CD4-positive, alpha-beta T cell treated with Interferon gamma for 1 hour (primary cell): ENCODE data around the gene COX6A1.
"Not testable (repeated sequence)": the region's sequence is repeated elsewhere in the genome, so short reads cannot be mapped to it uniquely, and the experiment has no call there.

Experiments
- DNase-seq: peaks from one replicate; pipeline ENCODE4 v3.0.0-alpha.2; 2020

The COX6A1 gene

GRCh38 chr12:120428597-120429229 is 9.2 kb upstream of the COX6A1 start:
- no peak for DNase-seq

DNA sequence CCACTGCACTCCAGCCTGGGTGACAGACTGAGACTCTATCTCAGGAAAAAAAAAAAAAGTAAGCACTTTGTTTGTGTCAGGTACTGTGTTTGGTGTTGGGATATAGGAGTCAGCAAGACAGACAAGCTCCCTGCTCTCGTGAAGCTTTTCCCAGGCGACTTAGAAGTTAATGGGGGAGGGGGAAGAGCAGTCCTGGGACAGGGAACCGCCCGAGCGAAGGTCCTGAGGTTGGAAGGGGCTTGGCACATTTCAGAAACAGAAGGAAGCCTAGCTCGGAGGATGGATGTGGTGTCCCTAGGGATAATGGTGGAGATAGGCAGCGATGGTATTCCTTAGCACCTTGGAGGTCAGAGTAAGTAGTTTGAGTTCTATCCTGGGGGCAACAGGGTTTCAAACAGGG is 8.5 kb upstream of the COX6A1 start:
- DNase-seq: no peak

DNA sequence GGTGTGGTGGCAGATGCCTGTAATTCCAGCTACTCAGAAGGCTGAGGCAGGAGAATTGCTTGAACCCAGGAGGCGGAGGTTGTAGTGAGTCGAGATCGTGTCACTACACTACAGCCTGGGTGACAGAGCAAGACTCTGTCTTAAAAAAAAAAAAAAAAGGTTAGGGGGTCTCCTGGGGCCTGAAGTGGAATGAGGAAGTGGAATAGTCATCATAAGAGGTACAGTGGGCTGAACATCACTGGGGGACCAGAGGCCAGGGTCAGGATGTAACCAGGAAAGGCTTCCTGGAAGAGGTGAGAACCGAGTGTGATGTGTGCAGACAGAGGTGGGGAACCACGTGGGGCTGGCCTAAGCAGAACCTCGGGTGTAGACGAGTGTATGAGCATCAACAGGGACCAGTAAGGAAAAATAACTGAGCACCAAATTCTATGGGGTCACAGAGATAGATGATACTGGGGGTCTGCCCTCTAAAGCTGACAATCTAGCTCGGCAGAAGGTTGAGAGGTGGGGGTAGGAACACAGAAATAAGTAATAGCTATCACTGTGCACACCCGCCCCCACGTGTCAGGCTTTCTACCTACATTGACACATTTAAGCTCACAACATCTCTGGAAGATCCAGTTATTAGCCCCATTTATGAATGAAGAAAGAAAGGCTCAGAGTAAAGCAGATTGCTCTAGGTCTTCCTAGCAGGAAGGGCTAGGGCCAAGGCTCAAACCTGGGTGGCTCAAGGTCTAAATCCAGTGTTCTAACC is 5.0 kb upstream of the COX6A1 start:
- no peak for DNase-seq

GRCh38 chr12:120438495-120439198 is 734 bp downstream of the COX6A1 start:
- DNase-seq: no peak

- peak; percentile 80 for DNase-seq
These were observed 1.8 kb downstream of the COX6A1 start for GRCh38 chr12:120439646-120440247.

DNA sequence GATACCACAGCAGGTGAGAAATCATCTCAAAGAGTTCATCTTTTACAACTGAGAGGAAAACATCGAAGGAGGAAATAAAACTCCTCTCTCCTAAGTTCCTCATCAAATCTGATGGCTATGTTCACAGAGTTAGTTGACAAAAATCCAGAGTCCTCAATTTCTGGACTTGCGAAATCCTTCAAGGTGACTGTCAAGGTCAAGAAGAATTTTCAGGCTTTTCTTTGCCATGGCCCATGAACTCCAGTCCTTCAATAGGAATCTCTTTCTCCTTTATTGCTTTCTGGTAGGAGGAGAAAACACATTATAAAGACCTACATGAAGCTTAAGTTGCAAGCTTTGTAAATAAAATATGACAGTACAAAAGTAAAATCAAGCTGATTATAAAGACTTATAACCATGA is 6.8 kb downstream of the COX6A1 start:
- DNase-seq: no peak

DNA sequence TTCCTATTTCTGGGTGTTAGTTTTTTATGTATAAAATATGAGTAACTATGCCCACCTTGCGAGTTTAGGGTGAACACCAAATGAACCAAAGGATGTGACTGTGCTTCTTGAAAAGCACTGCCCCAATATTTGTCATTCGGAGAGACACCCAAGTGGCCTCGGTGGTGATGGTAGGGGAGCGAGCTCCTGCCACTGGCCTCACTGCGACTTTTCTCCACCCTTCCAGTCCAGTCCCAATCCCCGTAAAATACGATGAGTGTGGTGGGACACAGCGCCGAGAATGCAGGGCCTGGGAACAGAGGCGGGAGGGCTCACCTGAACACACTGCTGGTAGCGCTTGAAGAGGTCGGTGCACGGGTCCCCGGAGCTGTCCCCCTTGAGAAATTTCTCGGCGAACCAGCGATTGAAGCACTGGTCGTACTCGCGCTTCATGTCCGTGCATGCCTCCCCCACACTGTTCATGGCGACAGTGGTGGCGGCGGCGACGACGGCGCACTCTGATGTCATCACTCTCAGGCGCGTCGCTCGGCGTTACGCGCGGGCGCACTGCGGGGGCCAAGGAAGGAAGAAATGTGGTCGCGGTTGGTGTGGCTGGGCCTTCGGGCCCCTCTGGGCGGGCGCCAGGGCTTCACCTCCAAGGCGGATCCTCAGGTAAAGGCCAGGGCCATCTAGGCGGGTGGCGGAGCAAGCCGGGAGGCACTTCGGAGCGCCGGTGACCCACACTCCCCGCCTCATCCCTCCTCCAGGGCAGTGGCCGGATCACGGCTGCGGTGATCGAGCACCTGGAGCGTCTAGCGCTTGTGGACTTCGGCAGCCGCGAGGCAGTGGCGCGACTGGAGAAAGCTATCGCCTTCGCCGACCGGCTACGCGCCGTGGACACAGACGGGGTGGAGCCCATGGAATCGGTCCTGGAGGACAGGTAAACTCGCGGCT is 8.3 kb downstream of the COX6A1 start, which contains the start of the genes GATC and TRIAP1:
TSS of gene GATC (plus strand) at position 534 of the 933 bp plus-strand sequence. CDS start at position 571, 37 bp downstream.
TSS of gene TRIAP1 (minus strand) at position 474 of the 933 bp plus-strand sequence. CDS start at position 462, 12 bp downstream.
- peak; percentile 84 for DNase-seq

- DNase-seq: not testable (repeated sequence)
These were observed 8.9 kb downstream of the COX6A1 start for GRCh38 chr12:120446844-120447178.

DNA sequence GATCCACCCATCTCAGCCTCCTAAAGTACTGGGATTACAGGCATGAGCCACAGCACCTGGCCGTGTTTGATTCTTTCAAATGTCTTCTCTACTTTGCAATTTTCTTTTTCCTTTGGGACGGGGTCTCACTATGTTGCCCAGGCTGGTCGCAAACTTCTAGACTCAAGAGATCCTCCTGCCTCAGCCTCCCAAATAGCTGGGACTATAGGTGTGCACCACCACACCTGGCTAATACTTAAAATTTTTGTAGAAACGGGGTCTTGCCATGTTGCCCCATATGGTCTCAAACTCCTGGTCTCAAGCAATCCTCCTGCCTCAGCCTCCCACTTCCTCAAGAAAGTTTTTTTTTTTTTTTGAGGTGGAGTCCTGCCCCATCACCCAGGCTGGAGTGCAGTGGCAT is 10.1 kb downstream of the COX6A1 start:
- no peak for DNase-seq

DNA sequence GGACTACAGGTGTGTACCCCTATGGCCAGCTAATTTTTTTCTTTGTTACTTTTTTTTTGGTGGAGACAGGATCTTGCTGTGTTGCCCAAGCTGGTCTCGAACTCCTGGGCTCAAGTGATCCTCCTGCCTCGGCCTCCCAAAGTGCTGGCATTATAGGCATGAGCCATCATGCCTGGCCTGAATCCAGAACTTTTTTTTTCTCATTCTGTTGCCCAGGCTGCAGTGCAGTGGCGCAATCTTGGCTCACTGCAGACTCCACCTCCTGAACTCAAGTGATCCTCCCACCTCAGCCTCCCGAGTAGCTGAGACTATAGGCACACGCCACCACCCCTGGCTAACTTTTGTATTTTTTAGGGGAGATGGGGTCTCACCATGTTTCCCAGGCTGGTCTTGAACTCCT is 14.6 kb downstream of the COX6A1 start:
- DNase-seq: not testable (repeated sequence)

GRCh38 chr12:120453060-120453750 is 15.3 kb downstream of the COX6A1 start:
- DNase-seq: no peak

DNA sequence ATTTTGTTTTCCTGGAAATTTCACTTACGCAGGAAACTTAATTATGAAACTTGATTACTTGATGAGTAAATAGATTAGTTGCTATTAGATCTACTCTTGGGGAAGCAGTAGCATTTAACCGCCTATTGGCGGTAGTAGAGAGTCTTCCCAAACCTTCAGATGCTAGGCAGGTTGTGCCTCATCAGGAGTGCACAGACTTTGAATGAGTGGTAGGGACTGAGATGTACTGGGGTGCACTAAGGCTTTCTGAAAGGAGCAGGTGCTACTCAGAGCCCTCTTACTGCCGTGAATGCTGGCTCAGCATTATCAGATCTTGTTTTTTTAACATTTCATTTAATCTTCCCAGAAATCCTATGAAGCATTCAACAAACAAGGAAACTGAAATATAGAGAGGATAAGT is 16.1 kb downstream of the COX6A1 start:
- DNase-seq: peak; percentile 17

GRCh38 chr12:120455302-120455701 is 17.4 kb downstream of the COX6A1 start:
- no peak for DNase-seq

GRCh38 chr12:120457133-120457532 is 19.2 kb downstream of the COX6A1 start:
- no peak for DNase-seq

GRCh38 chr12:120460157-120460556 is 22.2 kb downstream of the COX6A1 start:
- DNase-seq: no peak

GRCh38 chr12:120462099-120462640 is 24.3 kb downstream of the COX6A1 start:
- DNase-seq: no peak

DNA sequence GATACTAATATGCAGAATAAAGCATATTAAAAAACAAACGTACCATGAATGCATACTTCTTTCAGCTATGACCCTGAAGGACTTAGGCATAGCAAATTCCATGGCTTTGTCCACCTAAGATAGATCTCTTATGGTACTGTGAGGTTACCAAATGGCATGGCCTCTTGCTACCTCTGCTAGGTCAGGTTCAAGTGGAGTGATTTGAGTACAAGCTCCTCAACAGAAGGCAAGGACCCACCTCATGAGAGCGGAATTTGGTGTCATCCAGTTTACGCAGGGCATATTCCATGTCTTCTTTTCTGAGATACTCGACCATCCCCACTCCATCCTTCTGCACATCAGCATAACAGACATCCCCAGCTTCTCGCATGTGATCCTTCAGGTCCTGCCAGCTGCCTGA is 25.8 kb downstream of the COX6A1 start:
- no peak for DNase-seq

DNA sequence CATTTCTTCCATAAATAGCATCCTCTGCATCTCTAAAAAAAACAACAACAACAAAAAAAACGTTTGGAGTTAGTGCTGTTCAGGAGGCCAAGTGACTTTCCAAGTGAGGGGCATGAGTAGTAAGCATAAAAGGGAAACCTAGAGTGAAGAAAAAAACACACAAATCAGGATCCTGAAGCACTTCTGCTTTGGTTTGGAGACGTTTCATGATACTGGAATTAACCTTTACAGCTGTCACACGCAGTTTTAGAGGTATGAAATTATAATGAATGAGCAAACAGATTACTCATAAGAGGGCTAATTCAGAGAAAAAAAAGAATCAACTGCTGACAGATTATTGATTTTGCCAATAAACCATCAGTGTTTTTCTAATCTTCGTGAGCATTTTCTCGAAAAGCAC is 27.8 kb downstream of the COX6A1 start:
- DNase-seq: no peak

DNA sequence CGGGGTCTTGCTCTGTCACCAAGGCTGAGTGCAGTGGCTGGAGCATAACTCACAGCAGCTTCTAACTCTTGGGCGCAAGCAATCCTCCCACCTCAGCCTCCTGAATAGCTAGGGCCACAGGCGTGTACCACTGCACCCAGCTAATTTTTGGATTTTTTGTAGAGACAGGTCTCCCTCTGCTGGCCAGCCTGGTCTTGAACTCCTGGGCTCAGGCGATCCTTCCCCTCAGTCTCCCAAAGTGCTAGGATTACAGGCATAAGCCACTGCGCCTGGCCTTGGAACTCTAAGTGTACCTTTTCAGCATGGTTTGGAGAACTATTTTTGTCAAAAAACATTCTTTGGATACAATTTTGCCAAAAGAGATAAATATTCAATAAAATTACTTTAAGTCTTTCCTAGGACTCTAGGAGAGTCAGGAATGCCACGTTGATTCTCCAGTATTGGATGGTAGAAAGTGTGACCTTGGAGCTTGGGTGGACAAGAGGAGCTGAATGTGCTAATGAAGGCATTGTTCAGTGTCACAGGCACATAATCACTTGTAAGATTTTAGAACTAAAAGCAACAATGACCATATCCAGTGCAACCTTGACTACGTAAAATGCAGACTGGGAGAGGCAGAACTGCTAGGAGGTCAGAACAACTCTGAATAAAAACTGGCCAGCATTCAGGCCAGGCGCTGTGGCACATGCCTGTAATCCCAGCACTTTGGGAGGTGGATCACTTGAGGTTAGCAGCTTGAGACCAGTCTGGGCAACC is 28.8 kb downstream of the COX6A1 start:
- peak; percentile 47 for DNase-seq

GRCh38 chr12:120467439-120467838 is 29.5 kb downstream of the COX6A1 start:
- DNase-seq: no peak
